Activated CD8-positive, alpha-beta memory T cell treated with anti-CD3 and anti-CD28 coated beads, Interleukin-2, amount 50 U/mL, for 4 hours (primary cell): ENCODE data around the gene MAP2K7.
"Not testable (repeated sequence)": the region's sequence is repeated elsewhere in the genome, so short reads cannot be mapped to it uniquely, and the experiment has no call there.

Experiments used
- DNase-seq: peaks from one replicate; pipeline ENCODE4 v3.0.0-alpha.2; 2020

Gene MAP2K7

DNA sequence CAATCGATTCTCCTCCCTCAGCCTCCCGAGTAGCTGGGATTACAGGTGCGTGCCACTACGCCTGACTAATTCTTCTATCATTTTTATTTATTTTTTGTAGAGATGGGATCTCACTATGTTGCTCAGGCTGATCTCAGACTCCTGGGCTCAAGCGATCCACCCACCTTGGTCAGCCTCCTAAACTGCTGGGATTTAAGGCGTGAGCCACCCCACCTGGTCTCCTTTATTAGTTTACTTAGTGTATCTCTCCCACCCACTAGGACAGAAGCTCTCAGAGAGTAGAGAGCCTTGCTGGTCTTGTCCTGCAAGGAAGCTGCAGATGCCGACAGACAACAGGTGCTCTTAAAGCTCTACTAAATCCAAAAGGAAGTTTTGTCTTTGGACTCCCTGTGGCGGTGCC, 17.9 kb upstream of the MAP2K7 start:
- no peak for DNase-seq

DNA sequence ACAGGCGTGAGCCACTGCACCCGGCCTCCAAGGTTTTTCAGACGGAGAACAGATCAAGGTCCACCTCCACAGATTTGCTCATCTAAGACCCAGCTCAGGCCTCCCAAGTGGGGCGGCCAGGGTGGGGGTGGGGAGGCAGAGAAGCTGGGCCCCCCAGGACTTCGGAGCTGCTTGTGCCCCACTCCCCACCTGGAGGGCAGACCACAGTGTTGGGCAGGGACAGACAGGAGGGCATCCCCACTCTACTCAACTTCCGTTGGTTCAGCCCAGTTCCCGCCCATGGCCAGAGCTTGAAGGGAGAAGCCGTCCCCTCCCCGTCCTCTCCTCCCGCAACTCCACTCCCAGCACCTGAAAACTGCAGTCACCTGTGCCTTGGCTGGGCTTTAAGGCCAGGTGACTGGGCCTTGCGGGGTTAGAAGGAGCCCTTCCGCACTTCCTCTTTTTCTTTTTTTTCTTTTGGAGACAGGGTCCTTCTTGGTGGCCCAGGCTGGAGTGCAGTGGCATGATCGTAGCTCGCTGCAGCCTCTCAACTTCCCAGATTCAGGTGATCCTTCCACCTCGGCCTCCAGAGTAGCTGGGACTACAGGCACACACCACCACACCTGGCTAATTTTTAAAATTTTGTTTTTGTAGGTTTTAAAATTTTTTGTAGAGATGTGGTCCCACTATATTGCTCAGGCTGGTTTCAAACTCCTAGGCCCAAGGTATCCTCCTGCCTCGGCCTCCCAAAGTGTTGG, 16.1 kb upstream of the MAP2K7 start:
- DNase-seq: no peak

GRCh38 chr19:7888145-7888825, 15.4 kb upstream of the MAP2K7 start, which contains the start of gene LRRC8E:
Gene LRRC8E, plus strand, starts transcription at chr19:7888510. Its CDS starts 7,094 bp downstream, at chr19:7895604.
- peak; percentile 48 for DNase-seq

DNA sequence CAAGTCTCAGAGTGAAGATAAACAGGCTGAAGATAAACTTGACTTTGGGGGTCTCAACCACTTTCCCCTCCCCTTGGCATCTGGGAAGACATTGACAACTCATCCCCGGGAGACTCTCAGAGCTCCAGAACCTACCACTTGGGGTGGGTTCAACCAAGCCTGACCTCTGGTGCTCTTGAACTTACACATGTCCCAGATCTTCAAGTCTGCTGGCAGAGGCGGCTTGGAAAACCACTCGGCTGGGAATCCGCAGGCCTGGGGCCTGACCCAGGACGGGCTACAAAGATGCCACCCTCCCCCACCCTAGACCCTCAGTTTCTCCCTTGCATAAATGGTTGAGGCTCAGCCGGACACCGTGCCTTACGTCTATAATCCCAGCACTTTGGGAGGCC, 14.9 kb upstream of the MAP2K7 start:
- DNase-seq: no peak

DNA sequence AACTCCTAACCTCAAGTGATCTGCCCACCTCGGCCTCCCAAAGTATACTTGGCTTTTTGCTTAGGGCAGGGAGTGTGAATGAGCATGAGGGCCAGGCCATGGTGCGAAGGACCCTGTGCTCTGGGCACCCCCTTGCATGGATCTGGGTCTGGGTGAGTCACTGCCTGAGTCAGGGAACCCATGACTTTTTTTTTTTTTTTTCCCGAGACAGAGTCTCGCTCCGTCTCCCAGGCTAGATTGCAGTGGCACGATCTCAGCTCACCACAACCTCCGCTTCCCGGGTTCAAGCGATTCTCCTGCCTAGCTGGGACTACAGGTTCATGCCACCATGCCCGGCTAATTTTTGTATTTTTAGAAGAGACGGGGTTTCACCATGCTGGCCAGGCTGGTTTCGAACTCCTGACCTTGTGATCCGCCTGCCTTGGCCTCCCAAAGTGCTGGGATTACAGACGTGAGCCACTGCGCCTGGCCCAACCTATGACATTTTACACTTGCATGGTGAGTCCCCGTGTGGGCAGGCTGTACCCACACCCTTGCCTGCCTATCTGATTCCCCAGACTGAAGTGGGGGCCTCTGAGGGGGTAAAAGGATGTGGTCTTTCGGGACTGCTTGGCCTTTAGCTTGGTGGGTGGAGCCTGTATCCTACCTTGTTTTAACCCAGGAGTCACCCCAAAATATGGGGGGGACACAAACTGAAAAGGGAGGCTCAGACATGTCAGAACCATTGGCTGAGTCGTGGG, 10.1 kb upstream of the MAP2K7 start:
- DNase-seq: not testable (repeated sequence)

DNA sequence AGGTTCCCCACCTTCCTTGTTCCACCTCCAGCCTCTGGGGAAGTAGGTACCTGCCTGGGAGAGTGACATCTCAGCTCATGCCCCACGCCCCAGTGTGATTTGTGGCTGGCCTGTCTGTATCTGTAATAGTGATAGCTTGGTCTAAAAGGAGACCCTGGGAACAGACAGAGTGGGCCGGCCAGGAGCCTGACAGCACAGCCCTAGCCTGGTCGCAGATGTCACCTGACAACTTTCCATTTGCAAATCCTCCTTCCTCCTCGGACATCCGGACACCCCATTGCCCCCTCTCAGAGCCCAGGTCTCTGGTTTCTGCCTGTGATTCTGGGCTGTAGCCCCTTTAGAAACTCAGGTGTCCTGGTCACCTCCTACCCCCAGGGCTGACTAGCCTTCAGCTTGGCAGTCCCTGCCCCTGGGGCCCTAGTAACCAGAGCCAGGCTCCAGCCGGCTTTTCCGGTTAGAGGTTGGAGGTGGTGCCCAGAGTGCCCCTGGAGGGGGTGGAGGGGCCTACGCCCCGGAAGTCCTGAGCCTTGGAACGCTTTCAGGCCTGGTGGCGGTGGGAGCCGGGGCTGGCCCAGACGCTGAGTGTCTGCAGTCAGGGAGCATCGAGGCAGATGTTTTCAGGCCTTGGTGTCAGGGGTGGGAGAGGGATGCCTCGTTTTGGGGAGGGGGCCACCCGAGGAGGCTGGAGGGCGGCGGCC, 8.9 kb upstream of the MAP2K7 start:
- no peak for DNase-seq

- no peak for DNase-seq
These were observed 8.1 kb upstream of the MAP2K7 start for GRCh38 chr19:7895565-7895964.

DNA sequence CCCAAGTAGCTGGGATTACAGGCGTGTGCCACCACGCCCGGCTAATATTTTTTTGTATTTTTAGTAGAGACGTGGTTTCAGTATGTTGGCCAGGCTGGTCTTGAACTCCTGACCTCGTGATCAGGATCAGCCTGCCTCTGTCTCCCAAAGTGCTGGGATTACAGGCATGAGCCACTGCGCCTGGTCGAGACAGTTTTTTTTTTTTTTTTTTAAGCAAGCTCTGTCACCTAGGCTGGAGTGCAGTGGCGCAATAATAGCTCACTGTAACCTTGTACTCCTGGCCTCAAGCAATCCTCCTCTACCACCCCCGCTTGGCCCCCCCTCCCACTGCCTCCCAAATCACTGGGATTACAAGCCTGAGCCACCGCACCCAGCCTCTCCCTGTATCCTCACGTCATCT, 6.4 kb upstream of the MAP2K7 start:
- DNase-seq: no peak

GRCh38 chr19:7898967-7899366, 4.7 kb upstream of the MAP2K7 start:
- no peak for DNase-seq

GRCh38 chr19:7899751-7900378, 3.8 kb upstream of the MAP2K7 start:
- DNase-seq: no peak

GRCh38 chr19:7900401-7900870, 3.2 kb upstream of the MAP2K7 start:
- no peak for DNase-seq

GRCh38 chr19:7900931-7901330, 2.7 kb upstream of the MAP2K7 start:
- DNase-seq: no peak

DNA sequence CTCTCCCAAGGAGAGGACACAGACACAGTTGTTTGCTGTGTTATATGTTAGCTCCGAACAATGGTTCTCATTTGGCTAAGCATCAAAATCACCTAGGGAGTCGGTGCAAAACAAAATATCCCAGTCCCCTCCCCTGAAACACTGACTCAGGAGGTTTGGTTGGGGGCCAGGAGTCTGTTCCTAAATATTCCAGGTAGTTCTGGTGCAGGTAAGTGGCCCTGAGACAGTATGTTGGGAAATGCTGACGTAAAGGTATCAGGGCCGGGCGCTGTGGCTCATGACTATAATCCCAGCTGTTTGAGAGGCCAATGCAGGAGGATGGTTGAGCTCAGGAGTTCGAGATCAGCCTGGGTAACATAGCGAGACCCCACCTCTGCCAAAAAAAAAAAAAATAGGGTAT, 2.3 kb upstream of the MAP2K7 start:
- DNase-seq: no peak

DNA sequence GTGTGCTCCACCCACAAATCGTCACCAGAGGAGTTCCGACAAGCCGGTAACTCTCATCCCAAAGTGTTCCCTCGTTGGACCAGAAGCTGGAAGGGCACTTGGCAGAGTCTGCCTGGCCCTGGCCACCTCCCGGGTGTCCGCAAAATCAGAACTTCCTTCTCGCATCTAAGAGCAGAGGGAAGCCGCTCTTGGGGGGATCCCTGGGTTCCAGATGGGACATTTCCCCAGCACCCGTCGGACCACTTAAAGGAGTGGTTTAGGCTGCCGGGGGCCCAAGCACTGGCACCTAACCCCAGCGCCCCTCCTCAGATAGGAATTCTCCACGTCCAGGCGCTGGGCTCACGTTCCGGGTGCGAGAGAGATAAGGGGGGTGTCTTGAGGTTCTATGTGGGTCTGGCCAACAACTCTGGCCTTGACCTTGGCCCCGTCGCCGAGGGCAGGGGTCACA, 857 bp upstream of the MAP2K7 start:
- DNase-seq: no peak

- DNase-seq: peak; percentile 65
These were observed 670 bp downstream of the MAP2K7 start for GRCh38 chr19:7904074-7905020.

DNA sequence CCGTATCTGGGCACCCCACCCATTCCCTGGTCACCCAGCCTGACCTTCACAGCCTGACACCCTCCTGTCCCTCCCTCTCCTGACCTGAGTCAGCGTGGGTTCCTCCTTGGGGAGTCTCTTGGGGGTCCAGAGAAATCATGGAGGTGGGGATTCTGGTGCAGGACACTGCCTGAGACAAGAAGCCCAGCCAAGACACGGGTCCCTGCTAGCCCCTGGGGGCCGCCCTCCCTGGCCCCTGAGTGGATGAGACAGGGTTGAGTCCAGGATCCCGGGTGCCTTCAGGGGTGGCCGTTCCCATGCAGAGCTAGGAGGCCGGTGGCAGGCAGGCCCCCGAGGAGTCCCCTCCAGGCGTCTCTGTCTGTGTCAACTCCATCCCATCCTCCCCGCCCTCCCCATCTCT, 1.6 kb downstream of the MAP2K7 start:
- no peak for DNase-seq

DNA sequence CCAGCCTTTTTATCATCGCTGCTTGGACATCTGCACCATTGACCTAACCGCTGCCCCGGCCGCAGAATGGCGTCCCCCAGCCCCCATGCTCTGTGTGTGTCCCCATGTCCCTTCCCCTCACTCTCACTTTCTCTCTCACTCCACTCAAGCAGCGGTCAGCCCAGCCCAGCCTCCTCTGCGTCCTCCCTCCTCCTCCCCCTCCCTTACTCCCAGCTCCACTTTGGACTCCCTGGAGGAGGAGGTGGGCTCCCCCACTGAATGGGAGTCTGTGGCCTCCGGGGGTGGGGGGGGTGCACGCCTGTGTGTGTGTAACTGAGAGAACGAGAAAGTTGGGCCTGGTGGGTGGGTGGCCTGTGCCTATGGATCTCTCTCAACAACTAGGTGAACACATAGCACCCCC, 2.2 kb downstream of the MAP2K7 start:
- no peak for DNase-seq

DNA sequence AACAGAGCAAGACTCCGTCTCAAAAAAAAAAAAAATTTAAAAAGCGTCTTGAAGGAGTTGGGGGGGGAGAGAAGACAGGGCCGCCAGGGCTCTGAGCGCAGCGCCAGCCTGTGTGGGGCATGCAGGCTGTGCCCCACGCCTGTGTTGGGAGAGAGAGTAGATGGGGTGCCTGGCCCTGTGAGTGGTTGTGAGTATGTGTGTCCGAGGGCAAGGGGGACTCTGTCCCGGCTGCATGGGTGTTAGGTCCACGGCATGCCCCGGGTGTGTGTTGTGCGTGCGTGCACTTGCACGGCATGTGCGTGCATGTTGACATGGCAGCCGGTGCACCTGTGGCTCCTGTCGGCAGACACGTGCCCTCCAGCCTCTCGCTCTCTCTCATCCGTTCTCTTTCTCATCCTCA, 3.4 kb downstream of the MAP2K7 start:
- DNase-seq: no peak

DNA sequence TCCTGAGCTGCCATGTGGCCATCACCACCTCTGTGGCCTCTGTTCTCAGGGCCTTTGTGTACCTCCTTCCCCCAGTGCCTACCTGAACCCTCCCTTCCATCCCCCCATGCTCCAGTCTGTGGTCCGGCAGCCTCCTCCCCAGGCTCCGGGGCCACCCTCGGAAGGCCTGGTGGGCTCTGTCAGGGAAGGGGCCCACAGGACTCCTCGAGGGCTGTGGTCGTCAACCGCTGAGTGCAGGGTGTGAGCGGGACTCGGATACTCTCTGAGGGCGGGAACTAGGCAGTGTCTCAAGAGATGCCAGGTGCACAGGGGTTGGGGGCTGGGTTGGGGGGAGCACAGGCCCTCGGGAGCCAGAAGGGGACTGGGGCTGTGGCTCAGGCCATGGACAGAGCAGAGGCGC, 3.9 kb downstream of the MAP2K7 start:
- DNase-seq: no peak

DNA sequence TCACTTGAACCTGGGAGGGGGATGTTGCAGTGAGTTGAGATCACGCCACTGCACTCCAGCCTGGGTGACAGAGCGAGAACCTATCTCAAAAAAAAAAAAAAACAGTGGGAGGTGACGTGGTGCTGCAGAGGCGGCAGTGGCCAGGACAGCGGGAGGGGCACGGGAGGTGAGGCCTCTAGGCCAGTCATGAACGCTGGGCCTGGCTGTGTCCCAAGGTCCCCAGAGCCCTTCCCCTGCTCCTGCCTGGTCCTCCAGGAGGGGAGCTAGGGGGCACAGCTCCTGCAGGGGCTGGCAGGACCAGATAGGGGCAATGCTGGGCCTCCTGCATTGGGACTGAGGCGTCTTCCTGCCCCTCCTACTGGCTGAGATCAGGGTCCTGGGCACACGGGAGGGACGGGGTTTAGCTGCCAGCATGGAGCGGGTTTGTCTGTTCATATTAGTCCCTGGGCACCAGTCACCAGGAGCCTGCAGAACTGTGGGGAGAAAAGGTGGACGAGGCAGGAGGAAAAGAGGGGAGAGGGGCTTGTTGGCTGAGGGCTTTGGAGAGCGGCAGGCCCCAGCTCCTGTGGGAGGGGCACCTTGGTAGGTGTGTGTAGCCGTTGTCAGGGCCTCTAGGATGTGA, 4.5 kb downstream of the MAP2K7 start:
- no peak for DNase-seq
